Measurements from ENCODE around the gene ZNF365.
"Not testable (repeated sequence)": the region's sequence is repeated elsewhere in the genome, so short reads cannot be mapped to it uniquely, and the experiment has no call there.

The ZNF365 gene

GRCh38 chr10:62374862-62375710 is 917 bp downstream of the ZNF365 start:
- in situ Hi-C loops (cut with HindIII; ENCODE audit: low pct_ligation_motif_present, low pct_unique_long_range_greater_than_20kb, low sequenced_read_pairs) = no loop called here

GRCh38 chr10:62376071-62377025 is 2.2 kb downstream of the ZNF365 start:
- no peak for DNase-seq
- in situ Hi-C loops (cut with HindIII; ENCODE audit: low pct_ligation_motif_present, low pct_unique_long_range_greater_than_20kb, low sequenced_read_pairs) = no loop called here

More at GRCh38 chr10:62374862-62375710, 917 bp downstream of the ZNF365 start:
- no peak for DNase-seq

- no peak for DNase-seq
- in situ Hi-C loops (cut with HindIII; ENCODE audit: low pct_ligation_motif_present, low pct_unique_long_range_greater_than_20kb, low sequenced_read_pairs) = no loop called here
Observed at GRCh38 chr10:62377026-62377415, 2.9 kb downstream of the ZNF365 start.

GRCh38 chr10:62377966-62378365 is 3.8 kb downstream of the ZNF365 start:
- in situ Hi-C loops (cut with HindIII; ENCODE audit: low pct_ligation_motif_present, low pct_unique_long_range_greater_than_20kb, low sequenced_read_pairs) = no loop called here
- no peak for DNase-seq

GRCh38 chr10:62378877-62379276 is 4.7 kb downstream of the ZNF365 start:
- in situ Hi-C loops (cut with HindIII; ENCODE audit: low pct_ligation_motif_present, low pct_unique_long_range_greater_than_20kb, low sequenced_read_pairs) = not testable (repeated sequence)

GRCh38 chr10:62379394-62379793 is 5.2 kb downstream of the ZNF365 start:
- DNase-seq = no peak
- in situ Hi-C loops (cut with HindIII; ENCODE audit: low pct_ligation_motif_present, low pct_unique_long_range_greater_than_20kb, low sequenced_read_pairs) = no loop called here

More at GRCh38 chr10:62378877-62379276, 4.7 kb downstream of the ZNF365 start:
- DNase-seq = not testable (repeated sequence)

- DNase-seq = peak; percentile 75
- in situ Hi-C loops (cut with HindIII; ENCODE audit: low pct_ligation_motif_present, low pct_unique_long_range_greater_than_20kb, low sequenced_read_pairs) = no loop called here
Observed at GRCh38 chr10:62380016-62380415, 5.8 kb downstream of the ZNF365 start.

GRCh38 chr10:62381385-62382102 is 7.4 kb downstream of the ZNF365 start:
- DNase-seq = no peak
- in situ Hi-C loops (cut with HindIII; ENCODE audit: low pct_ligation_motif_present, low pct_unique_long_range_greater_than_20kb, low sequenced_read_pairs) = no loop called here

- DNase-seq = no peak
- in situ Hi-C loops (cut with HindIII; ENCODE audit: low pct_ligation_motif_present, low pct_unique_long_range_greater_than_20kb, low sequenced_read_pairs) = no loop called here
Observed at GRCh38 chr10:62382831-62383230, 8.7 kb downstream of the ZNF365 start.

GRCh38 chr10:62384057-62384446 is 9.9 kb downstream of the ZNF365 start:
- DNase-seq = no peak
- in situ Hi-C loops (cut with HindIII; ENCODE audit: low pct_ligation_motif_present, low pct_unique_long_range_greater_than_20kb, low sequenced_read_pairs) = no loop called here

GRCh38 chr10:62384447-62385081 is 10.4 kb downstream of the ZNF365 start:
- in situ Hi-C loops (cut with HindIII; ENCODE audit: low pct_ligation_motif_present, low pct_unique_long_range_greater_than_20kb, low sequenced_read_pairs) = no loop called here
- DNase-seq = no peak

GRCh38 chr10:62386356-62387320 is 12.5 kb downstream of the ZNF365 start:
- in situ Hi-C loops (cut with HindIII; ENCODE audit: low pct_ligation_motif_present, low pct_unique_long_range_greater_than_20kb, low sequenced_read_pairs) = no loop called here
- no peak for DNase-seq

GRCh38 chr10:62388328-62388727 is 14.2 kb downstream of the ZNF365 start:
- DNase-seq = no peak
- in situ Hi-C loops (cut with HindIII; ENCODE audit: low pct_ligation_motif_present, low pct_unique_long_range_greater_than_20kb, low sequenced_read_pairs) = no loop called here

- in situ Hi-C loops (cut with HindIII; ENCODE audit: low pct_ligation_motif_present, low pct_unique_long_range_greater_than_20kb, low sequenced_read_pairs) = no loop called here
Observed at GRCh38 chr10:62390497-62391176, 16.5 kb downstream of the ZNF365 start.

GRCh38 chr10:62393237-62393636 is 19.1 kb downstream of the ZNF365 start:
- no peak for DNase-seq
- in situ Hi-C loops (cut with HindIII; ENCODE audit: low pct_ligation_motif_present, low pct_unique_long_range_greater_than_20kb, low sequenced_read_pairs) = no loop called here

More at GRCh38 chr10:62390497-62391176, 16.5 kb downstream of the ZNF365 start:
- no peak for DNase-seq

- DNase-seq = no peak
- in situ Hi-C loops (cut with HindIII; ENCODE audit: low pct_ligation_motif_present, low pct_unique_long_range_greater_than_20kb, low sequenced_read_pairs) = no loop called here
Observed at GRCh38 chr10:62394556-62395018, 20.4 kb downstream of the ZNF365 start.

GRCh38 chr10:62395892-62396291 is 21.7 kb downstream of the ZNF365 start:
- in situ Hi-C loops (cut with HindIII; ENCODE audit: low pct_ligation_motif_present, low pct_unique_long_range_greater_than_20kb, low sequenced_read_pairs) = no loop called here
- no peak for DNase-seq

Data from ACHN (cell line).